Measurements from ENCODE around the gene KRT5.

- TF ChIP-seq EP300 (IDR thresholded peaks at IDR 0.05; ENCODE audit: borderline replicate concordance) (no peak), NFIC (IDR thresholded peaks at IDR 0.05) (no peak), MAX (IDR thresholded peaks at IDR 0.05) (no peak), ZBTB7A (IDR thresholded peaks at IDR 0.05; ENCODE audit: low read depth) (no peak), YY1 (IDR thresholded peaks at IDR 0.05; ENCODE audit: low read depth) (no peak), TAF1 (IDR thresholded peaks at IDR 0.05; ENCODE audit: low read depth) (no peak), FOXM1 (IDR thresholded peaks at IDR 0.05; ENCODE audit: borderline replicate concordance, low read depth) (no peak), EGR1 (IDR thresholded peaks at IDR 0.05) (no peak)
- TF ChIP-seq, protein P1, sequence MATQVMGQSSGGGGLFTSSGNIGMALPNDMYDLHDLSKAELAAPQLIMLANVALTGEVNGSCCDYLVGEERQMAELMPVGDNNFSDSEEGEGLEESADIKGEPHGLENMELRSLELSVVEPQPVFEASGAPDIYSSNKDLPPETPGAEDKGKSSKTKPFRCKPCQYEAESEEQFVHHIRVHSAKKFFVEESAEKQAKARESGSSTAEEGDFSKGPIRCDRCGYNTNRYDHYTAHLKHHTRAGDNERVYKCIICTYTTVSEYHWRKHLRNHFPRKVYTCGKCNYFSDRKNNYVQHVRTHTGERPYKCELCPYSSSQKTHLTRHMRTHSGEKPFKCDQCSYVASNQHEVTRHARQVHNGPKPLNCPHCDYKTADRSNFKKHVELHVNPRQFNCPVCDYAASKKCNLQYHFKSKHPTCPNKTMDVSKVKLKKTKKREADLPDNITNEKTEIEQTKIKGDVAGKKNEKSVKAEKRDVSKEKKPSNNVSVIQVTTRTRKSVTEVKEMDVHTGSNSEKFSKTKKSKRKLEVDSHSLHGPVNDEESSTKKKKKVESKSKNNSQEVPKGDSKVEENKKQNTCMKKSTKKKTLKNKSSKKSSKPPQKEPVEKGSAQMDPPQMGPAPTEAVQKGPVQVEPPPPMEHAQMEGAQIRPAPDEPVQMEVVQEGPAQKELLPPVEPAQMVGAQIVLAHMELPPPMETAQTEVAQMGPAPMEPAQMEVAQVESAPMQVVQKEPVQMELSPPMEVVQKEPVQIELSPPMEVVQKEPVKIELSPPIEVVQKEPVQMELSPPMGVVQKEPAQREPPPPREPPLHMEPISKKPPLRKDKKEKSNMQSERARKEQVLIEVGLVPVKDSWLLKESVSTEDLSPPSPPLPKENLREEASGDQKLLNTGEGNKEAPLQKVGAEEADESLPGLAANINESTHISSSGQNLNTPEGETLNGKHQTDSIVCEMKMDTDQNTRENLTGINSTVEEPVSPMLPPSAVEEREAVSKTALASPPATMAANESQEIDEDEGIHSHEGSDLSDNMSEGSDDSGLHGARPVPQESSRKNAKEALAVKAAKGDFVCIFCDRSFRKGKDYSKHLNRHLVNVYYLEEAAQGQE (IDR thresholded peaks at IDR 0.05; ENCODE audit: low read depth) = no peak
These were observed 42.5 kb downstream of the KRT5 start for GRCh38 chr12:52477651-52478050.

Measured in Ishikawa (cell line).